Kidney glomerular epithelial cell (primary cell): ENCODE data around the gene GALNT13.

ENCODE experiments used
- DNase-seq: peaks from one replicate; lab custom pipeline; 2025; lab: John Stamatoyannopoulos, UW

Gene GALNT13

DNA sequence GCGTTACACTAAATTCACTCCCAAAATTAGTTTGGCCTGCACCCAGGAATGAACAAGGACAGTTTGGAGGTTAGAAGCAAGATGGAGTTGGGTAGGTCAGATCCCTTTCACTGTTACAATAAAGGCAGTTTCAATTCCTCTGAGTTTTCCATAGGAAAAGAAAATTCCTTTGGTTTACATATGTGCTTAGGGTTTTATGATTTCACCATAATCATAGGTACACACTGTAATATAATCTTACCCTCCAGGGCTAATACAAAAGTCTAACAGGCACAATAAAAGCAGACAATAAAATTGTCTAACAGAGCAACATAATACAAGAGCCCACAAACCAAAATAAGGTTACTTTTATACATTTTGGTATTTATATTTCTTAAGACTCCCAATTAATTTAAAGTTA, 435.3 kb downstream of the GALNT13 start:
- DNase-seq = no peak

DNA sequence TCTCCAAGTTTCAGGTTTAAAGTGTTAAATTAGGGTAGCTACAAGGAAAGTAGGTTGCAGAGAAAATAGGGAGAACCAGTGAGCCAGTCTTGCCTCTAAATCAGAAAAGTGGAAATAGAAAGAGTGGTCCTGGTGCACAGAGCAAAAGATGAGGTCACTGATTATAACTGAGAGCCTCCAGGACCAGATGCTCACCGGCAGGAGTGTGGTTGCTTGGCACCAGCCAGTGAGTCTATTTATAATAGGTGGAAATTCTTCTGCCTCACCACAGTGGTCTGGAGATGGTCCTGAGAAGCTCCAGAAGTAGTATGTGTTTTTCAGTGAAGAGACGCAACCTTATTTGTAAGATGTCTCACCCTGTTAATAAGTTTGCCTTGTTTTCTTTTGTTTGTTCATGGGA, 452.9 kb downstream of the GALNT13 start:
- DNase-seq = no peak

DNA sequence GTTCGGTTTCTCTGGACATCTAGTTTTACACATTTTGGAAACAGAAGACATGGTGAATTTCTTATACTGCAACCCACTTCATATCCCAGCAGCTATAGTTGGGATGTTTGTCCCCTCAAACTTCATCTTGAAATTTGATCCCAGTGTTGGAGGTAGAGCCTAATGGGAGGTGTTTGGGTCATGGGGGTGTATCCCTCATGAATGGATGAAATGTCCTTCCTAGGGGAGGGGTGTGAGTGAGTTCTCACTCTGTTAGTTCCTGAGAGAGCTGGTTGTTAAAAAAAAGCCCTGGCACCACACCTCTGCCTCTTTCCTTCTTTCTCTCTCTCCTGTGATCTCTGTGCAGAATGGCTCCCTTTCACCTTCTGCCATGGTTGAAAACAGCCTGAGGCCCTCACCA, 457.8 kb downstream of the GALNT13 start:
- DNase-seq = no peak

DNA sequence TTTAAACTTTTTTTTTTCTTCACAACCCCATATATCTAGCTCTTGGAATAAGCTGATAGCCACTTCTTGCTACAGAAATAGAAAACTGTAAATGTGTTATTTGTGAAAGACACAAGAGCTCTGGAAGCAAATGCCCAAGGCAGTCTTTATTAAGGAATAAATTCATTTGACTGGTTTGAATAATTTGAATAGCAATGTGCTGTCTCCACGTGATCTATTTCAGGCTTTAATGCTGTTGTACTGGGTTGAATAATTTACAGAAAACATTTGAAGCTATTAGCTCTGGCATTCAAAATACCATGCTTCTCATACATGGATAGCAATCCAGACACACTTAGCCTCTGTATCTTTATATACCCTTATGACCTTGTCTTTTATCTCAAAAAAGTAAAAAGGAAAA, 460.1 kb downstream of the GALNT13 start:
- no peak for DNase-seq

DNA sequence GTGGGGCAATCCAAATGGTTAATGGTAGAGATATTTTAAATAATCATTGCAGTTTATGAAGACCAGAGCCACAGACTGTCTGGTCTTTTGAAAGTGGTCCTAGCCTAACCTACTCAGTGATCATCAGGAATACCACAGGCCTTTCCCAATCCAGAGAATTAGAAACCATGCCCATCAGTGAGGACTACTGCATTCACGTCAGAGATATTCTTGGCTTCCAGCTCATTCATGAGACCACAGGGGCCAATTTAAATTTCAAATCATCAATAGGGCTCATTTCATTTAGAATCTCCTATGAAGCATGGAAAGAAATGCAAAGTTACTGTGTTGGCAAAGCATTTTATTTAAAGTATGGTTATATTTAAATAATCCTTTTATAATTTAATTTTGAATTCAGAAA, 464.5 kb downstream of the GALNT13 start:
- DNase-seq = no peak

DNA sequence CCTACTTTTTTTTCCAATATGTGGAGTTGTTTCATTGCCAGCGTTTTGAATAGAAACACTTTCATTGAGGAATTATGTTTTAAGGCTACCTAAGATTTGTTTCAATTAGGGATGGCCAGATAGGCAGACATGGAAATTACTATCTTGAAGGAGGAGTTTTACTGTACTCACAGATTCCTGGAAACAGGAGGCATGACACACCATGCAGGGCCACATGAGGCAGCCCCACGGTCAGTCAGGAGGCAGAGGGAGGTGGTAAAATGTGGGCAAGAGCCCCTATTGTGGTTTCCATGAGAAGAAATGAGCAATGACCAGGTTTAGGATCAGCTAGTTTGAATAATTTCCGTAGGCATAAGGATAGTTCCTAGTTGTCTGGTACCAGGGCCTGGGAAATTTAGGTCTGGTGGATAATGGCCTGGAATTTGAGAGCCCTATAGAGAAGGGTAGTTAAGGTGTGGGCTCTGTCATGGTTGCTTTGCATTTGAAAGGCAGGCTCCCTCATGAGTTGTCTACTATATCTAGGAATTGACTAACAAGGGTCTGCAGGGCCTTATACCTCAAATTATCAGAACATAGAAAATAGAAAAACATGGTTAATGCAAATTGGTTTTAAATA, 466.7 kb downstream of the GALNT13 start:
- no peak for DNase-seq

DNA sequence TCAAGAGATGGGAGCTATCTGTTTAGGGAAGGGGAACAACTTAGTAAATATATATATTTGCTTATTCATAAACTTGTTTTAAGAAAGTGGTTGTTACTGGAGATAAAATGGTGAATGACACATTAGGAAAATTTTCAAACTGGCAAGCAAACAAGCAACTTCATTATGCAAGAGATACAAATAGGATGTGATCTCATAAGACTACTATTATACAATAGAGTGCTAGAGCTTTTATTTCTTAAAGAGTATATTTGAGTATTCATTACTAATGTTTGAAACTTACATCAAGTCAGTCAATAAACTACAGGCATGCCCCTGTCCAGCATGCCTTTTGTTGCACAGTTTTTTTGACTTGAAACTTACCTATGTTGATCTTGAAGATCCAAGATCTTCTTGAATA, 471.6 kb downstream of the GALNT13 start:
- no peak for DNase-seq

GRCh38 chr2:154350911-154351310, 479.2 kb downstream of the GALNT13 start:
- DNase-seq = no peak

DNA sequence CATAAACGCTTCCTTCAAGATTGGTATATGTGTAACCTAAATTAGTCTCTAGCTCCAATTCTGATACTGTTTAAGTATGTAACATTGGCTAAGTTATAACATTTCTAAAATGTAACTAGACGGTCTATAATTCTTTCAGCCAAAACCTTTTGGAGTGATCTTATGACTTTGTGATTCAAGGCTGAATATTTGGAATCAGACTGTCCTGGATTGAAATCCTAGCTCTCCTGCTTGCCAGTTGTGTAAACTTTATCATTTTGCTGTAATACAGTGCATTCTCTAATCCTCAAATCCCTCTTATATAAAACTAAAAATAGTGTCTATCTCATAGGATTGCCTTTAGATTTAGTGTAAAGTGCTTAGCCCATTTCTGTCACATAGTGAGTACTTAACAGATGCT, 489.6 kb downstream of the GALNT13 start:
- DNase-seq = no peak

- DNase-seq = no peak
Measured at GRCh38 chr2:154368153-154368552, 496.4 kb downstream of the GALNT13 start.

DNA sequence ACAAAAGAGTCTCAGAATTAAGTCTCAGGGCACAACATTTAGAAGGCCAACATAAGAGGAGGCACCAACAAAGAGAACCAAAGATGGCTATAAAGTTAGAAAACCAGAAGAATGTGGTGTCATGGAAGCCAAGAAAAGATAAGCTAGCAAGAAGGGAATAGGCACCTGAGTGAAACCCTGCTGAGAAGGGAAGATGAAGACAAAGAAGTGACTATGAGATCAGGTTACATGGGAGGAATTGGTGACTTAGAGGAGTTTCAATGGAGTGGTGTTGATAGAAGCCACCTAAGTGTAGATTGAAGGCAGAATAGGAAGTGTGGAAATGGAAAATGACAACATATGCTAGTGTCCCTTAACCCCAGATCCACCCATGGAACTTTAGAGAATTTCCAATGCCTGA, 499.2 kb downstream of the GALNT13 start:
- no peak for DNase-seq

DNA sequence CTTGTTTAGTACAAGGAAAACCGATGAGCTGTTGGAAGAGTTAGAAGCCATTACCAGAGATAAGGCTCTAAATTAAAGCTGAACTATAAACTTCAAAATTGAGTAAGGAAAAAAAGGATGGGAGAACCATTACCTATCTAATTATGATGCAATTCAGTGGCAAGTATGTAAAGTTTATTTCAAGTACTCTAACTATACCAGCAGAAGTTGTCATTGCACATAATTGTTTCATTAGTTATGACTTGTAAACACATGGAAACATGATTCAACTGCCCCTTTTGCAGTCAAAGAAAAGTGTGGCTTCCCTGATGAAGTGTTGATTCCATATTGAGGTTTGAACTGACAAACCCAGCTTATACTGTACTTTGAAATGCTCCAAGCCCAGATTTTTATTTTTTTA, 502.7 kb downstream of the GALNT13 start:
- no peak for DNase-seq

DNA sequence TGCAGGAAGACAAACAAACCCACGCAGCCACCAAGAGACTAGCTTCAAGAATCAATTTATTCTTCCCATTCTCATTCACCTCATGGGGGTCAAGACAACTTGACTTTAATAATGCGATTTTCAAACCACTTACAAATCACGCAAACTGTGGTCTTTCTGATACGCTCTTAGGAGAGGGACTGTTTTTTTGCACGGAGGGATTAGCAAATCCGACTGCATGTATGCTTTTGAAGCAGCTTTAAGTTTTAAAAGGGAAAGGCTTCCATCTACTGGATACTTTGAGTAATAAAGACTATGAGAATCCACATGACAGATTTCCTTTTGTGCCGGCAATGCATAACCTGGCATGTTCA, 503.8 kb downstream of the GALNT13 start:
- DNase-seq = peak; percentile 55

DNA sequence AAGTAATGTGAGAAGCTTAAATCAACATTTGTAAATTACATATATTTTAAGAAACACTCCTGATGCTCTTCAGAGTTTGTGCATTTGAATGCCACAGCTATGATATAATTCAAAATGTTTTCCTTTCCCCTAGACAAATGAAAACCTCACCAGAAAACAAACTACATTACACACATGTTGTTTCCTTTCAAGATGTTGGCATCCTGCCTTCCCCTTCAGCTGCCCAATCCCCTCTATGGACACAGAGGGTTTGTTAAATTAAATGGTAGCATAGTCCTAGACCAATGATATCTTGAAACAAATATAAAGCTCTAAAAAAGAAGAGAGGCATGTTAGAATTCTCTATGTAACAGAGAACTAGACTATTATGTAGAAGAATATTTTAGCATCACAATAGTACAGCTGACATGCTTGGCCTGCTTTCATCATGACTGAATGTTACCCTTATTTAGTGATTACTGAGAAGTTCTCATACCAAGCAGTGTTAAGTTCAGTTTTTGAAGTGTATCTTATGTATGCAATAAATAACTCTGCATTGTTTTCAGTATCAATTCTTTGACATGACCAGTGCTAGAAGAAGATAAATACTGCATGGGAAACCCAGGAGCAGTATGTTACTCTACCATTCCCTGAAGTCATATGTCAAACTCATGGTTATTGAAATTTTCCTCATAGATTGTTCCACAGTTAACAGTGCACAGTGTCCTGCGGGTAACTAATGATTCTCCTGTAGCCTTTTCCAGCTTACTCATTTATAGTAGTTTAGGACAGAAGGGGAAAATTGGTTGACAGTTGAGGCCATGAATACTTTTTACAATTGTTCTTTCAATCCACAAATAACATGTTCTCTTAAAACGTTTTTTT, 510.4 kb downstream of the GALNT13 start:
- no peak for DNase-seq

- no peak for DNase-seq
Measured at GRCh38 chr2:154386186-154386585, 514.5 kb downstream of the GALNT13 start.

- DNase-seq = no peak
Measured at GRCh38 chr2:154391051-154391450, 519.3 kb downstream of the GALNT13 start.

DNA sequence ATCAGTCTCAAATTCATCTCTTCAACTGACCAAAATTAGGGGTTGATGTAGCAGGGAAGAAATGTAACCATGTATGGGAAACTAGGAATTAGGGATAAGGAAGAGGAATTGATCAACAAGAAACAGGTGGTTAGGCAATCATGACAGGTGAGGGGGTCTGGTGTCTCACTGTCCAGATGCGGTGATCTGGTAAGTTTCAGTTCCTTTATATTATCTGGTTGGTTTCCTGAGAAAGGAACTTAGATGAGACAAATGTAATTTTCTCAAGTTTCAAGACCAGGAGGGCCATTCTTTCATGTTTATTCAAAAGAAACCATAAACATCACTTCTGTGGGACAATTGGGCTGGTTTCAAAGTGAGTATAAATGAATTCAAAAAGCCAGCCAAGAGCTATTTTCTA, 520.5 kb downstream of the GALNT13 start:
- no peak for DNase-seq

DNA sequence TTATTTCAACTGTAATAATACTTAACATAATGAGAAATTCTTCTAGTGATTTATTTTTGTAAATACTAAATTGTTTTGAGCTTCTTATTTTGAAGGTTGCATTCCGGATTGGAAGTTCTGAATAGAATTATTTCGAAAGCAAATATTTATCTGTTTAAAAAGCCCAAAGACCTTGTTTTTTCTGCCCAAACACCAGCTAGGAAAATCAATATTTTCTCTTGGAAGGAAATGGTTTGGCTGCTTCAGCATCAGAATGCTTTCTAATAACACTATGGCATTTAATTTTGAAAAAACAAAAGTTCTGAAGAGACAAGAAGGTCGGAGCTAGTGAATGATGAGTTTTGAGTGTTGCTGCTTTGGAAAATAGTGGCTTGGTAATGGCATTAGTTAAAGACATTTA, 522.9 kb downstream of the GALNT13 start:
- DNase-seq = no peak

DNA sequence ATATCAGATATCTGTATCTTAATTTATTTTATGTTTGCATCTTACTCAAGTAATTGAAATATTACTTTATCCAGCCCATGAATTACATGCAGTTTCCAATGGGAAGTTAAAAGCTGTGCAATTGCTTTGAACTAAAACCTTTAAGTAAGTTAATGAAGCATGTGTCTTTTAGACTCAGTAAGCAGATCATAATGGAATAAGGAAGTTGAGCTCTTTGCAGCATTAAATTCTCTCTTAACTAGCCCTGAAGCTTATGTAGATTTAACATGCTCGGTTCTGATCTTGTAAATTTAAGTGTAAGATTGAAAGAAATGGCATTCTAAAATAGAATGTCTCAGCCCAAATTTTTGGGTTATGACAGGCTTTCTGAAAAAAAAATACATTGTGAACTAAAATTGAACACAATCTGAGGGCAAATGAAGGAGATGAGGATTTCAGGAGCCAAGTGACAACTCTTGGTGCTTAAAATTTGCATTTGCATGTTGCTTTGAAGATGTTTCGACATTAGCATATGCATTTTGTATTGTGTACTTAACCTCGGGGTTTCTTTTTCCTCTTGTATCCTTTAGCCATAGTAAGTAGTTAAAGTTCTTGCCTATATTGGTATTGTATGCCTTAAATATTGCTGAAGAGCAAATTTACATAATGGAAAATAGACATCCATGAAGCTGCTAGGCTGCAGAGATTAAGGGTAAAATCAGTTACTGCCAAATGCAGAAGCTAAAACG, 529.0 kb downstream of the GALNT13 start:
- no peak for DNase-seq

GRCh38 chr2:154402213-154402612, 530.5 kb downstream of the GALNT13 start:
- peak; percentile 38 for DNase-seq

DNA sequence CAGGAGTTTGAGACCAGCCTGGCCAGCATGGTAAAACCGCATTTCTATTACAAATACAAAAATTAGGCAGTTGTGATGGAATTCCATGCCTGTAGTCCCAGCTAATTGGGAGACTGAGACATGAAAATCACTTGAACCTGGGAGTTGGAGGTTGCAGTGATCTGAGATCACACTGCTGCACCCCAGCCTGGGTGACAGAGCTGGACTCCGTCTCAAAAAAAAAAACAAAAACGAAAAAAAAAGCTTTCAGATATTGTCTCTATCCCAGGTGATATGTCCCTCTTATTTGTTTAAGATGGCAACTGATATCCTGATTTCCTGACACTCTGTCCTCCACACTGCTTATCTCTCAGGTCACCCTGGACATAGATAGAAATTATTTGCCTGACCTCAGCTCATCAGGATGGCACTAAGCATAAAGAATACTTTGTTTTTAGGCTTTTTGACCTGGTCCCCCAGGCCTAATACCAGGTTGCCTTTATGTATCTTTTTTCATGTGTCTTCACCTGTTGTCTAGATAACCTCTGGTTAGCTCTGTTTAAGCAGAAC, 531.6 kb downstream of the GALNT13 start:
- DNase-seq = no peak

DNA sequence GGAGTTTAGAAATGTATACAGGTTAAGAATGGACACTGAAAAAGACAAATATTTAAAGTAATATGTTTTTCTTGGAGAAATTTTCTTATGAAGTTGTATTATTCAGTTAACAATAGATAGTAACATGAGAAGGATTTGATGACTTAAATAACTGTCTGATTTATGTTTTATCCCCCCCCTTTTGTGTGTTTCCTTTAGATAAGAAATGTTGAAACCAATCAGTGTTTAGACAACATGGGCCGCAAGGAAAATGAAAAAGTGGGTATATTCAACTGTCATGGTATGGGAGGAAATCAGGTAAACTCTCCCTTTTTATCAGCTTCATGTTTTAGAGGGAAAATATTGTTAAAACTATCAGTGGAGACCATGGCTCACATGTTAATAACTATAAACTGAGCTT, 537.1 kb downstream of the GALNT13 start:
- no peak for DNase-seq

DNA sequence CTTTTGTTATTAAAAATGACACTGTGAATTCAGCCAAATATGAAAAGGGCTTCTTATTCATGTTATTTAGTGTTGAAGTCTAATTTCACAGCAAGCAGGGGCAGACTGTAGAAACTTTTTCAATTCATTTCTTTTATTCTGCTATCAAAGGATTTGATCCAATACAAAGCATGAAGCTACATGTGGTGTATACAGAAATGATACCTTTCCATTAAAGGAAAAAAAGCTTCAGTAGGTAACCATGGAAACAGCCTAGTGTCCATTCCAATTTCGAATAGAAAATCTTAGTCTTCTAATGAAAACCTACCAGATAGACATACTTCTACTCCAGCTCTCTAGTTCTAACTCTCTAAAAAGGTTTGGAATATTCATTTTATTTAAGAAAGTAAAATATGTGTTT, 550.5 kb downstream of the GALNT13 start:
- DNase-seq = no peak
